HCT116 (cell line): ENCODE results near the gene GABBR1.
"Not testable (repeated sequence)": the region's sequence is repeated elsewhere in the genome, so short reads cannot be mapped to it uniquely, and the experiment has no call there.

Experiments used
- CEBPB ChIP-seq: IDR thresholded peaks from 2 replicates; pipeline ENCODE4 v1.6.1; 2012; ENCODE audit warnings: low read depth
- CTCF ChIP-seq, 3 experiments: fragments of 200-600 bp in 1 of 3; sonication (generic) in 1 of 3; IDR thresholded peaks in 2 of 3; conservative IDR thresholded peaks in 1 of 3; 2 replicates each; pipeline ENCODE4 v1.5.1; 2012 to 2017; ENCODE audit warnings: low read depth in 2 of 3, low read length in 2 of 3, antibody characterized with exemption in 1 of 3, borderline replicate concordance in 1 of 3, control low read depth in 1 of 3, mild to moderate bottlenecking in 1 of 3, mixed read lengths in 1 of 3, mixed run types in 1 of 3, moderate library complexity in 1 of 3; ENCODE audit not compliant: insufficient read depth in 1 of 3
- EZH2 ChIP-seq: fragments of 200-600 bp; sonication (generic); IDR thresholded peaks from 2 replicates; pipeline ENCODE4 v1.6.1; 2017; ENCODE audit warnings: antibody characterized with exemption, mixed run types
- POLR2AphosphoS5 ChIP-seq: IDR thresholded peaks from 2 replicates; pipeline ENCODE4 v1.6.1; 2011; ENCODE audit warnings: mild to moderate bottlenecking, low read depth, low read length, moderate library complexity
- RAD21 ChIP-seq: IDR thresholded peaks from 2 replicates; pipeline ENCODE4 v1.6.1; 2012; ENCODE audit warnings: low read depth, mild to moderate bottlenecking

GRCh38 chr6:29672116-29672515 is 39.1 kb upstream of the GABBR1 start:
- not testable (repeated sequence) for TF ChIP-seq EZH2; RAD21; CTCF (IDR thresholded peaks at IDR 0.05 in 2 of 3, conservative IDR thresholded peaks at IDR 0.05 in 1 of 3; ENCODE audit: borderline replicate concordance in 1 of 3, insufficient read depth in 1 of 3, low read depth in 2 of 3, low read length in 2 of 3); POLR2AphosphoS5; CEBPB
